ENCODE results near the gene OXA1L.

DNA sequence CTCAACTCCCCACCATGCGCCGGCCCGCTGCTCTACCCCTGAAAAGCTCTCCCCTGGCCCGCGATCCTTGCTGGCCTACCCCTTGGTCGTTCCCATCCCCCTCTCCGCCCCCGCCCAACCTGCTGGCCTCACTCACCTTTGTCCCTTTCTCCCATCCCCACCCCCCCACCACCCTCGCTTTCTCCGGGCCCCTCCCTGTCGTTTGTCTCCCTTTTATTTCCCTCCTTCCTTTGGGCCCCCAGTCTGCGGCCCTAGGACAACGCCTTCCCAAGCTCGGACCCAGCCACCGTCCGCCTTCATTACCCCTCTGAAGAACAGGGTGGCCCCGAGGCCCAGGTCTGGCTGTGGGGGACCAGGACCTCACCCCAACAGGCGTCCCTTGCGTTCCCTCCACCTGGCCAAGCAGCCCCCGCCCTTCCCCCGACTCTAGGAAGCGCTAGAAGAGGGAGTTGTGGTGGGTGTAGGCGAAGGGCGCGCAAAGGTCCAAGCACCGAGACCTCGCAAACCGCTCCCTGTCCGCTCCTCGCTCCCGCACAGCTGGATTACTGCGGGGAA is 55.6 kb downstream of the OXA1L start:
- TF ChIP-seq POLR2A (IDR thresholded peaks at IDR 0.05; ENCODE audit: low read depth, low read length) (no peak), POLR2AphosphoS5 (IDR thresholded peaks at IDR 0.05; ENCODE audit: low read depth, low read length) (no peak), TAF1 (IDR thresholded peaks at IDR 0.05; ENCODE audit: low read depth, low read length) (no peak), PAX5 (IDR thresholded peaks at IDR 0.05; ENCODE audit: insufficient read depth, low read length, severe bottlenecking) (no peak)

All from GM12891 (cell line).